SK-N-MC (cell line): Measurements from ENCODE around the gene SPATS2L.

Experiments
- EZH2 ChIP-seq: fragments of 200-600 bp; sonication (generic); IDR thresholded peaks from one replicate; pipeline ENCODE4 v1.6.1; 2017; ENCODE audit warnings: antibody characterized with exemption
- POLR2AphosphoS5 ChIP-seq: IDR thresholded peaks from 2 replicates; pipeline ENCODE4 v1.6.1; 2012; ENCODE audit warnings: mild to moderate bottlenecking, low read depth, low read length, borderline replicate concordance

DNA sequence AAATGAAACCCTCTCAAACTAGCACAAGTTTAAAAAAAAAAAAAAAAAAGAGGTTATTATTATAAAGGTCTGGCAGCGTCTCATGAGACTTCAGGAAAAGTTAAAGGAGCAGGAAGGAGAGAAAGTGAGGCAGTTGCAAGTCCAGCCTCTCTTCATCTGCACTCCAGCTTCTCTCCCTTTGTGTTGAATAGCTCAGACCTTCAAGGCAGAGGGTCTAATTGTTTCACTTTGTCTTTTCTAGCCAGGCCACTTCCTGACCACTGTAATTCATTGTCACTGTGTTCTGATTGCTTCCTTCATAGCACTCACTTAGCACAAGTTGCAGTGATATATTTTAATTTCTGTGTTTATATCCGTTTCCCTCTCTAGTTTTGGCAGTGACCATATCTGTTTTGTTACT lies 99.9 kb downstream of the SPATS2L start:
- no peak for TF ChIP-seq POLR2AphosphoS5
- no peak for TF ChIP-seq EZH2
